Progenitor cell of endocrine pancreas (in vitro differentiated cells): ENCODE results near the gene RXRB. TPM values are rescaled to one million over a fixed set of nuclear protein-coding genes. Genes with fewer than 3 reads are reported as not detected.
"Not testable (repeated sequence)": the region's sequence is repeated elsewhere in the genome, so short reads cannot be mapped to it uniquely, and the experiment has no call there.

Experiments
- DNase-seq: peaks from one replicate; pipeline ENCODE4 v3.0.0; 2021; ENCODE audit warnings: low spot score; ENCODE audit not compliant: unreplicated experiment
- H3K27ac Mint-ChIP-seq: 2 replicates; pipeline ENCODE4 v1.8.0; 2021; ENCODE audit warnings: mild to moderate bottlenecking, moderate library complexity, mixed read lengths
- H3K27me3 Mint-ChIP-seq: 2 replicates; pipeline ENCODE4 v1.8.0; 2021; ENCODE audit warnings: mixed read lengths
- H3K36me3 Mint-ChIP-seq: 2 replicates; pipeline ENCODE4 v1.8.0; 2022; ENCODE audit warnings: mixed read lengths; ENCODE audit not compliant: insufficient read depth
- H3K4me1 Mint-ChIP-seq: 2 replicates; pipeline ENCODE4 v1.8.0; 2021; ENCODE audit warnings: low read depth, mixed read lengths
- H3K4me3 Mint-ChIP-seq: 2 replicates; pipeline ENCODE4 v1.8.0; 2021; ENCODE audit warnings: low read depth, mild to moderate bottlenecking, moderate library complexity, mixed read lengths
- H3K9me3 Mint-ChIP-seq: 2 replicates; pipeline ENCODE4 v1.8.0; 2021; ENCODE audit warnings: low read depth, mixed read lengths
- CTCF ChIP-seq: fragments of 200-600 bp; sonication (generic); IDR thresholded peaks from one replicate; pipeline ENCODE4 v1.5.0; 2021; ENCODE audit warnings: antibody characterized with exemption, mild to moderate bottlenecking; ENCODE audit not compliant: unreplicated experiment
- total RNA-seq: library from RNA; stranded (reverse); gene quantifications from 2 replicates; pipeline ENCODE4 v1.2.1, GENCODE V29; 2021

RXRB gene
- total RNA-seq, 1 donor from 2014 or later: 47.1 TPM

GRCh38 chr6:33236328-33236727 lies 35.9 kb upstream of the RXRB start:
- H3K27ac Mint-ChIP-seq: no peak overlapping the region
- H3K9me3 Mint-ChIP-seq: no peaks in the 10 kb centered on the region
- DNase-seq: no peak
- no peak for TF ChIP-seq CTCF
- H3K4me3 Mint-ChIP-seq: no peak overlapping the region
- peaks cover 5% of the 10 kb centered on the region for H3K4me1 Mint-ChIP-seq
- no peaks in the 10 kb centered on the region for H3K36me3 Mint-ChIP-seq
- H3K27me3 Mint-ChIP-seq: peaks cover 44% of the 10 kb centered on the region

GRCh38 chr6:33235221-33235634 lies 34.8 kb upstream of the RXRB start:
- no peaks in the 10 kb centered on the region for H3K36me3 Mint-ChIP-seq
- H3K27me3 Mint-ChIP-seq: peaks cover 42% of the 10 kb centered on the region
- H3K4me1 Mint-ChIP-seq: peaks cover 5% of the 10 kb centered on the region
- H3K4me3 Mint-ChIP-seq: no peak overlapping the region
- no peak for DNase-seq
- no peak for TF ChIP-seq CTCF
- no peak overlapping the region for H3K27ac Mint-ChIP-seq
- no peaks in the 10 kb centered on the region for H3K9me3 Mint-ChIP-seq

GRCh38 chr6:33226503-33227120 lies 26.1 kb upstream of the RXRB start:
- not testable (repeated sequence) for H3K27ac Mint-ChIP-seq, DNase-seq, H3K36me3 Mint-ChIP-seq, H3K9me3 Mint-ChIP-seq, H3K4me1 Mint-ChIP-seq, H3K4me3 Mint-ChIP-seq
- H3K27me3 Mint-ChIP-seq: peaks cover 52% of the 10 kb centered on the region

GRCh38 chr6:33217681-33218080 lies 17.2 kb upstream of the RXRB start:
- H3K9me3 Mint-ChIP-seq: no peaks in the 10 kb centered on the region
- H3K4me1 Mint-ChIP-seq: peaks cover 13% of the 10 kb centered on the region
- H3K27me3 Mint-ChIP-seq: peaks cover 70% of the 10 kb centered on the region
- no peak overlapping the region for H3K4me3 Mint-ChIP-seq
- no peak for TF ChIP-seq CTCF
- H3K27ac Mint-ChIP-seq: no peak overlapping the region
- DNase-seq: no peak
- no peaks in the 10 kb centered on the region for H3K36me3 Mint-ChIP-seq

GRCh38 chr6:33217246-33217645 lies 16.8 kb upstream of the RXRB start:
- H3K9me3 Mint-ChIP-seq: no peaks in the 10 kb centered on the region
- no peak for TF ChIP-seq CTCF
- peaks cover 3% of the 10 kb centered on the region for H3K36me3 Mint-ChIP-seq
- H3K27me3 Mint-ChIP-seq: peaks cover 70% of the 10 kb centered on the region
- H3K27ac Mint-ChIP-seq: no peak overlapping the region
- peaks cover 16% of the 10 kb centered on the region for H3K4me1 Mint-ChIP-seq
- no peak for DNase-seq
- H3K4me3 Mint-ChIP-seq: no peak overlapping the region

GRCh38 chr6:33216117-33216649 lies 15.7 kb upstream of the RXRB start:
- Mint-ChIP-seq H3K4me1 (peaks cover 16% of the 10 kb centered on the region), H3K36me3 (peaks cover 6% of the 10 kb centered on the region), H3K27me3 (peaks cover 65% of the 10 kb centered on the region), H3K27ac (no peak overlapping the region), H3K4me3 (no peak overlapping the region), H3K9me3 (no peaks in the 10 kb centered on the region)
- TF ChIP-seq CTCF: no peak
- no peak for DNase-seq
